Ectodermal cell (in vitro differentiated cells): ENCODE measurements around the gene ITIH5. TPM values are rescaled to one million over a fixed set of nuclear protein-coding genes. Genes with fewer than 3 reads are reported as not detected.
A peak's percentile ranks its signal among the peaks of the same experiment; 100 is the strongest.
"Not testable (repeated sequence)": the region's sequence is repeated elsewhere in the genome, so short reads cannot be mapped to it uniquely, and the experiment has no call there.

ENCODE experiments used
- H3K27ac ChIP-seq: 2 replicates; pipeline ENCODE4 v1.7.0; 2013; ENCODE audit warnings: mild to moderate bottlenecking, low read depth, low read length; ENCODE audit not compliant: insufficient read depth, poor library complexity, severe bottlenecking
- H3K27me3 ChIP-seq: 2 replicates; pipeline ENCODE4 v1.7.0; 2013; ENCODE audit warnings: mild to moderate bottlenecking, low read length; ENCODE audit not compliant: insufficient read depth, control insufficient read depth, poor library complexity, severe bottlenecking
- H3K36me3 ChIP-seq: one replicate; pipeline ENCODE4 v1.7.0; 2013; ENCODE audit warnings: low read length; ENCODE audit not compliant: control insufficient read depth, insufficient read depth
- H3K4me1 ChIP-seq: one replicate; pipeline ENCODE4 v1.7.0; 2013; ENCODE audit warnings: low read length; ENCODE audit not compliant: control insufficient read depth, insufficient read depth
- H3K4me3 ChIP-seq: 2 replicates; pipeline ENCODE4 v1.7.0; 2013; ENCODE audit warnings: low read depth, low read length, control low read depth; ENCODE audit not compliant: insufficient read depth
- H3K9me3 ChIP-seq: 2 replicates; pipeline ENCODE4 v1.7.0; 2013; ENCODE audit warnings: mild to moderate bottlenecking, low read length, moderate library complexity; ENCODE audit not compliant: control insufficient read depth
- WGBS, 2 experiments: methylation state at CpG; one replicate each; pipeline ENCODE4 v1.1.7; 2013; ENCODE audit warnings: missing lambda C conversion rate in 2 of 2; 5-methylcytosine and 5-hydroxymethylcytosine counted together
- polyA plus RNA-seq, 4 experiments: library from polyadenylated mRNA; stranded (reverse); fragments of 50-300 nt; gene quantifications; one replicate each; pipeline ENCODE4 v1.2.3, GENCODE V29; 2013

ITIH5 gene
- 1.1 TPM for polyA plus RNA-seq (2013, experiment 1 of 4)
- polyA plus RNA-seq (2013, experiment 2 of 4) = 1.1 TPM
- polyA plus RNA-seq (2013, experiment 3 of 4) = 0.75 TPM
- 0.57 TPM for polyA plus RNA-seq (2013, experiment 4 of 4)

- Histone ChIP-seq H3K36me3 (no peaks in the 10 kb centered on the region), H3K4me3 (peak within 1 kb of the TSS; percentile 51), H3K27ac (no peak within 1 kb of the TSS), H3K9me3 (no peaks in the 10 kb centered on the region), H3K4me1 (peaks cover 3% of the 10 kb centered on the region), H3K27me3 (peaks cover 57% of the 10 kb centered on the region)
- 1% methylated on average over 52 to 54 of the region's 54 CpGs for WGBS, 2 experiments
These were observed at the start of gene ITIH5 for GRCh38 chr10:7666253-7667023. Gene ITIH5, minus strand, starts transcription at chr10:7666966. Its CDS starts 74 bp downstream, at chr10:7666892.

- H3K27me3 ChIP-seq = no peaks in the 10 kb centered on the region
- H3K9me3 ChIP-seq = no peaks in the 10 kb centered on the region
- 84 to 90% methylated on average over 7 of the region's 7 CpGs for WGBS, 2 experiments
- H3K27ac ChIP-seq = no peak overlapping the region
- no peaks in the 10 kb centered on the region for H3K36me3 ChIP-seq
- H3K4me1 ChIP-seq = no peaks in the 10 kb centered on the region
- H3K4me3 ChIP-seq = no peak overlapping the region
These were observed 48.7 kb upstream of the ITIH5 start for GRCh38 chr10:7715515-7715914.

DNA sequence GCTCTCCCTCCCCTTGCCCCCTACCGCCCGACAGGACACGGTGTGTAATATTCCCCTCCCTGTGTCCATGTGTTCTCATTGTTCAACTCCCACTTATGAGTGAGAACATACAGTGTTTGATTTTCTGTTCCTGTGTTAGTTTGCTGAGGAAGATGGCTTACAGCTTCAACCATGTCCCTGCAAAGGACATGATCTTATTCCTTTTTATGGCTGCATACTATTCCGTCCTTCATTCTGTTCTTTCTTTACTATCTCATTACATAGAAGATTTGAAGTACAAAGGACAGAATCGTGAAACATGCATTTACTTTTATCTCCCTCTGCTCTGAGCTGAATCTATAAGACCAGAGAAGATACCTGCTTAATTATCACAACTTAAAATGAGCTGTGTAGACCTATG is 44.3 kb upstream of the ITIH5 start:
- not testable (repeated sequence) for H3K36me3 ChIP-seq, H3K4me3 ChIP-seq, H3K27me3 ChIP-seq, H3K4me1 ChIP-seq, H3K27ac ChIP-seq, H3K9me3 ChIP-seq
- WGBS, 2 experiments = 81 to 86% methylated on average over 5 of the region's 5 CpGs

GRCh38 chr10:7710446-7710845 is 43.7 kb upstream of the ITIH5 start:
- Histone ChIP-seq H3K9me3 (no peaks in the 10 kb centered on the region), H3K4me1 (no peaks in the 10 kb centered on the region), H3K4me3 (no peak overlapping the region), H3K27me3 (no peaks in the 10 kb centered on the region), H3K36me3 (no peaks in the 10 kb centered on the region), H3K27ac (no peak overlapping the region)
- WGBS, 2 experiments = 96 to 100% methylated on average over 1 of the region's 1 CpG

GRCh38 chr10:7708832-7709231 is 42.1 kb upstream of the ITIH5 start:
- Histone ChIP-seq H3K4me1 (no peaks in the 10 kb centered on the region), H3K27me3 (no peaks in the 10 kb centered on the region), H3K4me3 (no peak overlapping the region), H3K27ac (no peak overlapping the region), H3K9me3 (no peaks in the 10 kb centered on the region), H3K36me3 (no peaks in the 10 kb centered on the region)
- WGBS, 2 experiments = 90 to 96% methylated on average over 4 of the region's 4 CpGs

DNA sequence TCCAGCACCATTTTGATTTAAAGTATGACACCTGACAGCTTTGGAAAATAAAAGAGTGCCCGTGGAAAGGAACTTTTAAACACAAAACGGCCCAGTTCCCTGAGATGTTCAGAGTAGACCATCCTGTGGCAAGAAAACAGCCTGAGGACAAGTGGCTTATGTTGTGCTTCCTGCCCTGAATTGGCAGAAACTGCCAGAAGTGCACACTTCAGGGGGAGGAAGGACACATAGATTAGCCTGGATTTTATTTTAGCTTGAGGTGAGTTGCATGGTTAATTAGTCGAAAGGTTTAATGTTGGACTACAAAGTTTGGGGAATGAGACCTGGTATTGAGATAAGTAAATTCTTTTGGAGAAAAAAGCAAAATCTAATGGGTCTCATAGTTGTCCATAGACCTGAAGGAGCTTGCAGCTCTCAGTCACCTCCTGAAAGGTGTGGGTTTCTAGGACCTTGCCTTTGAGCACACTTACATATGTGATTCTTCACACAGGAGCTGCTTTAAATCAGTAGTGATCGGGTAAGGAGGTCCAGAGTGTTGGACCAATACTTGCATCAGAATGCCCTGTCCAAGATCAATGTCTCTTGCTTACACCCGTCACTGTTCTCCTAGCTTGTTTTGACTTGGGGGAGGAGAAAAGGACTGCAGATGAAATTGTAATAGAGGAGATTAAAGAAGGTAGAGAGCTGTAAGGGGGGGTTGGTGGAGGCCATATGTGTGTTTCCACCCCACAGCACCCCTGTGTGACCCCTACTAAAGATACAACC is 41.3 kb upstream of the ITIH5 start:
- H3K4me1 ChIP-seq = no peaks in the 10 kb centered on the region
- no peak overlapping the region for H3K27ac ChIP-seq
- WGBS, 2 experiments = 93 to 95% methylated on average over 5 of the region's 5 CpGs
- H3K4me3 ChIP-seq = no peak overlapping the region
- no peaks in the 10 kb centered on the region for H3K9me3 ChIP-seq
- no peaks in the 10 kb centered on the region for H3K27me3 ChIP-seq
- H3K36me3 ChIP-seq = no peaks in the 10 kb centered on the region

DNA sequence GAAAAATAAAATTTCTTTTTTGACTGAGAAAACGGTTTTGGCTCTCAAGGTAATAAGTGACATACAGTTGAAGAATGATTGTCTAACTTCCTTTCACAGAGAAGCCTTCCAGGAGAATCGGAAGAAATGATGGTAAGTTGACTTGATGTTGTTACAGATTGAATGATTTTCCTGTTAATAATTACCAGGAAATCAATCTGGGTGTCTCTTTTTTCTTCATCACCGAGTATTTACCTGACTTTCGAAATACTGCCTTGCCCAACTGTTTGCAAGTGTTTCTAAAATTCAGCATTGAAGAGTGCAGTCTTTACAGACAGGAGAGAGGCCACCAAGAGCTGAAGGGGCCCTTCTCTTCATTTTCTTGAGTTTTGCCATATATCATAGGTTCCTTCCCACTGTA is 40.3 kb upstream of the ITIH5 start:
- no peaks in the 10 kb centered on the region for H3K4me1 ChIP-seq
- H3K36me3 ChIP-seq = no peaks in the 10 kb centered on the region
- no peaks in the 10 kb centered on the region for H3K9me3 ChIP-seq
- no peaks in the 10 kb centered on the region for H3K27me3 ChIP-seq
- H3K27ac ChIP-seq = no peak overlapping the region
- H3K4me3 ChIP-seq = no peak overlapping the region
- 91 to 98% methylated on average over 4 of the region's 4 CpGs for WGBS, 2 experiments

DNA sequence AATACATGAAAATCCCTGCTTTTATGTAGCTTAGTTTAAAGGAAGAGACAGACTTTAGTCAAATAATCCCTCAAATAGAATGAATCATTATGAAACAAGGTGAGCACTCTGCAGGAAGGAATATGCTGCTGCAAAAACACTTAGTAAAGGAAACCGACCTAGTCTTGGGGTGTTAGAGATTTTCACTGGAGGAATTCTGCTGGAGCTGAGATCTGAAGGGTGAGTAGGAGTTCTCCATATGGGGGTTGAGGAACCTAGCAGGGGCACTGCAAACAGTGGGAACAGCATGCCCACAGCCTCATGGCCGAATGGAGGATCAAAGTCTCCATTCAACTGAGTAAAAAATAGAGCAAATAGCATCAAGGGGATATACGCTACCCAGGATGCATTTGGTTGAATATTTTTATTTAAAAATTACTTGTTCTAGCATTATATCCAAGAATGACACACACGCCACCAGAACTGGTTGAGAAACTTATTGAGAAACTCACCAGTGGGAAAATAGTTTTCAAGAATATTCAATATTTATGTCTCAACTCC is 39.8 kb upstream of the ITIH5 start:
- Histone ChIP-seq H3K4me3 (no peak overlapping the region), H3K4me1 (no peaks in the 10 kb centered on the region), H3K27me3 (no peaks in the 10 kb centered on the region), H3K27ac (no peak overlapping the region), H3K9me3 (no peaks in the 10 kb centered on the region), H3K36me3 (no peaks in the 10 kb centered on the region)
- 72 to 88% methylated on average over 2 to 4 of the region's 4 CpGs for WGBS, 2 experiments

DNA sequence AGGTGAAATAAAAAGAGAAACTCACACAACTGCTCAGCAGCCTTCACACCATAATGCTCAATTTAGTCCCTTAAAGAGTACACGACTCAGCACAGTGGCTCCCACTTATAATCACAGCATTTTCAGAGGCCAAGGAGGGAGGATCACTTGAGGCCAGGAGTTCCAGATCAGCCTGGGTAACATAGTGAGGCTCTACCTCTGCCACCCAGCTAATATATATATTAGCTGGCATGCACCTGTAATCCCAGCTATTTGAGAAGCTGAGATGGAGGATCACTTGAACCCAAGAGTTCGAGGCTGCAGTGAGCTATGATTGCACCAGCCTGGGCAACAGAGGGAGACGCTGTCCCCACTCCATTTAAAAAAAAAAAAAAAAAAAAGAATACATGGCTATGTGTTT is 38.6 kb upstream of the ITIH5 start:
- WGBS, 2 experiments = 86 to 93% methylated on average over 2 to 3 of the region's 3 CpGs

More for the DNA sequence above, 38.6 kb upstream of the ITIH5 start:
- Histone ChIP-seq H3K36me3 (no peaks in the 10 kb centered on the region), H3K4me1 (no peaks in the 10 kb centered on the region), H3K27ac (no peak overlapping the region), H3K27me3 (no peaks in the 10 kb centered on the region), H3K4me3 (no peak overlapping the region), H3K9me3 (no peaks in the 10 kb centered on the region)
